K562 (cell line): ENCODE measurements around the gene CLCNKA. TPM values are rescaled to one million over a fixed set of nuclear protein-coding genes. Genes with fewer than 3 reads are reported as not detected.

Experiments used
- COPS2 ChIP-seq: fragments of 450-650 bp; conservative IDR thresholded peaks from 2 replicates; pipeline ENCODE4 v1.6.1; 2016; ENCODE audit warnings: mild to moderate bottlenecking, moderate library complexity
- CREB1 ChIP-seq, 2 experiments: sonication (generic) in 1 of 2; formaldehyde crosslinking in 1 of 2; IDR thresholded peaks; 2 replicates each; pipeline versions ENCODE4 v1.6.1 to v1.8.0; 2012 to 2022; ENCODE audit warnings: inconsistent platforms in 1 of 2, mild to moderate bottlenecking in 1 of 2, missing genetic modification reagents in 1 of 2, moderate library complexity in 1 of 2
- GATAD2A ChIP-seq: fragments of 450-650 bp; IDR thresholded peaks from 2 replicates; pipeline ENCODE4 v1.6.1; 2017
- HNRNPH1 ChIP-seq: fragments of 200-400 bp; formaldehyde crosslinking; optimal IDR thresholded peaks from 2 replicates; pipeline ENCODE3; 2017; ENCODE audit warnings: low read depth, mild to moderate bottlenecking, low read length, moderate library complexity
- MED1 ChIP-seq: sonication (generic); formaldehyde crosslinking; IDR thresholded peaks from 2 replicates; pipeline ENCODE4 v1.8.1; 2023; ENCODE audit warnings: missing genetic modification reagents, borderline replicate concordance
- PHF20 ChIP-seq: fragments of 450-650 bp; IDR thresholded peaks from 2 replicates; pipeline ENCODE4 v1.6.1; 2018; ENCODE audit not compliant: partially characterized antibody
- RBM22 ChIP-seq: fragments of 200-400 bp; formaldehyde crosslinking; IDR thresholded peaks from 2 replicates; pipeline ENCODE4 v1.6.1; 2018; ENCODE audit warnings: low read length, low read depth; ENCODE audit not compliant: poor library complexity, severe bottlenecking
- SMAD2 ChIP-seq: fragments of 150-350 bp; IDR thresholded peaks from 2 replicates; pipeline ENCODE4 v1.6.1; 2014; ENCODE audit warnings: low read depth, mild to moderate bottlenecking, low read length
- SPI1 ChIP-seq: IDR thresholded peaks from 2 replicates; pipeline ENCODE4 v1.6.1; 2011; ENCODE audit warnings: low read depth, low read length, control low read depth, borderline replicate concordance
- ZBTB1 ChIP-seq: sonication (generic); formaldehyde crosslinking; IDR thresholded peaks from 2 replicates; pipeline ENCODE4 v1.8.1; 2023; ENCODE audit warnings: missing genetic modification reagents, low read depth, mild to moderate bottlenecking, borderline replicate concordance
- ZKSCAN1 ChIP-seq: fragments of 150-350 bp; IDR thresholded peaks from 2 replicates; pipeline ENCODE4 v1.6.1; 2016; ENCODE audit warnings: low read depth, low read length
- ZNF280A ChIP-seq: fragments of 450-650 bp; IDR thresholded peaks from 2 replicates; pipeline ENCODE4 v1.6.1; 2018; ENCODE audit warnings: mild to moderate bottlenecking, low read depth; ENCODE audit not compliant: partially characterized antibody
- ZNF707 ChIP-seq: fragments of 250-450 bp; sonication (Bioruptor Pico); conservative IDR thresholded peaks from 2 replicates; pipeline ENCODE4 v1.8.0; 2022; ENCODE audit warnings: inconsistent platforms, mild to moderate bottlenecking, moderate library complexity
- polyA plus RNA-seq, 8 experiments: library from polyadenylated mRNA; depleted of rRNA in 4 of 8; stranded (reverse) in 5 of 8; unstranded in 3 of 8; fragments of >200 nt; fragmentation: Nextera tagmentation in 2 of 8; fragmentation: Illumina TruSeq in 1 of 8; extraction: Ambion mirVana in 2 of 8; extraction: Trizol in 1 of 8; gene quantifications; 2 replicates each; pipeline versions ENCODE4 v1.2.1 to v1.2.3, GENCODE V29; 2011 to 2014; ENCODE audit warnings: inconsistent platforms in 1 of 8, missing spikeins in 1 of 8
- total RNA-seq, 7 experiments: library from RNA; depleted of rRNA in 6 of 7; stranded (reverse); fragments of >200 nt in 6 of 7; fragmentation: Illumina TruSeq in 2 of 7; extraction: Trizol in 2 of 7; gene quantifications; 2 replicates each; pipeline versions ENCODE4 v1.2.1 to v1.2.3, GENCODE V29; 2011 to 2021; ENCODE audit warnings: low replicate concordance in 1 of 7
- TF ChIP-seq, protein P1 (sequence below): sonication (generic); formaldehyde crosslinking; IDR thresholded peaks from 2 replicates; pipeline ENCODE4 v1.8.0; 2023; ENCODE audit warnings: mild to moderate bottlenecking, missing genetic modification reagents
- TF ChIP-seq, protein P2 (sequence below): IDR thresholded peaks from 2 replicates; pipeline ENCODE4 v1.6.1; 2012; ENCODE audit warnings: low read depth, low read length, improper control_type of control experiment, borderline replicate concordance
- TF ChIP-seq, protein P3 (sequence below): IDR thresholded peaks from 3 replicates; pipeline ENCODE4 v1.6.1; 2011; ENCODE audit warnings: borderline replicate concordance, mild to moderate bottlenecking, moderate library complexity; ENCODE audit not compliant: insufficient read length; ENCODE audit errors: extremely low read depth

Gene CLCNKA
- total and polyA plus RNA-seq, 9 of the 15 experiments (the other 6 are each of a cell fraction or from before 2014, with no cell fraction given): 0.03 to 0.37 (median 0.10) TPM; not detected in 3

DNA sequence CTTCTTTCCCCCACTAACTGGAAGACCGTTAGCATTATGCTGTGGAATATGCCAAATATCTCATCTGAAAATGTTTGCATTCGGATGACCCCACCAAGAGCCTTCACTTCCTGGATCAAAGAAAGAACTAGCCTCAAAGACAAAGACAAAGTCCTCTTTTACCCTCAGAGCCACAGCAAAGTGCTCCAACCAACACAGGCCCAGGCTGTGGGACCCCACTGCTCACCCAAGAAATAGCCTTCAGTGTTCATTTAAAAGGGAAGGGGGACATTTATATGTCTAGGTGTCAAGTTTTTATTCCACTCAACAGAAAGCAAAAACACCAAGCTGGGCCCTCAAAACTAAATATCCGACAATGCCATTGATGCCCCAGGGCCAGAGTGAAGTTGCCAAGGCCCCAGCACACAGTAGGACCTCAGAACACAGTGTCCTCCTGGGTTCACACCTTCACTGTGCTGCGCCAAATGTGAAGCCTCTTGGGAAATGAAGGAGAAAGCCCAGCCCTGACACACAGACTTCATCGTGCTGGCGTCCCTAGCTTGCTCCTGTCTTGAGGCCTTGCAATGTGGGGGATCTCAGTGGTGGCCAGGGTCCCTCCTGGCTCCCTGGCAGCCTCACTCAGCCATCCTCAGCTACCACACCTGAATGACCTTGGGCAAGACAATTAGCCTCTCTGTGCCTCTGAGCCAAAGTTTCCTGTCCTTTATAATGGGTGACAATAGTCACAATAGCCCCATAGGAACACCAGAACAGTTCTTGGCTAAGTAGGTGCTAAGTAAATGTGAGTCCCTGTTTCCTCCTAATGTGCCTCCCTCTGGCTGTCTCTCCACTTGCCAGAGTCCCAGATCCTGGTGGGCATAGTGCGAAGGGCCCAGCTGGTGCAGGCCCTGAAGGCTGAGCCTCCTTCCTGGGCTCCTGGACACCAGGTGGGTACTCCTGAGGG, 33.0 kb downstream of the CLCNKA start (continued):
- no peak for TF ChIP-seq HNRNPH1
- no peak for TF ChIP-seq RBM22
- TF ChIP-seq ZNF280A: no peak
- TF ChIP-seq COPS2: no peak
- TF ChIP-seq, protein P1, sequence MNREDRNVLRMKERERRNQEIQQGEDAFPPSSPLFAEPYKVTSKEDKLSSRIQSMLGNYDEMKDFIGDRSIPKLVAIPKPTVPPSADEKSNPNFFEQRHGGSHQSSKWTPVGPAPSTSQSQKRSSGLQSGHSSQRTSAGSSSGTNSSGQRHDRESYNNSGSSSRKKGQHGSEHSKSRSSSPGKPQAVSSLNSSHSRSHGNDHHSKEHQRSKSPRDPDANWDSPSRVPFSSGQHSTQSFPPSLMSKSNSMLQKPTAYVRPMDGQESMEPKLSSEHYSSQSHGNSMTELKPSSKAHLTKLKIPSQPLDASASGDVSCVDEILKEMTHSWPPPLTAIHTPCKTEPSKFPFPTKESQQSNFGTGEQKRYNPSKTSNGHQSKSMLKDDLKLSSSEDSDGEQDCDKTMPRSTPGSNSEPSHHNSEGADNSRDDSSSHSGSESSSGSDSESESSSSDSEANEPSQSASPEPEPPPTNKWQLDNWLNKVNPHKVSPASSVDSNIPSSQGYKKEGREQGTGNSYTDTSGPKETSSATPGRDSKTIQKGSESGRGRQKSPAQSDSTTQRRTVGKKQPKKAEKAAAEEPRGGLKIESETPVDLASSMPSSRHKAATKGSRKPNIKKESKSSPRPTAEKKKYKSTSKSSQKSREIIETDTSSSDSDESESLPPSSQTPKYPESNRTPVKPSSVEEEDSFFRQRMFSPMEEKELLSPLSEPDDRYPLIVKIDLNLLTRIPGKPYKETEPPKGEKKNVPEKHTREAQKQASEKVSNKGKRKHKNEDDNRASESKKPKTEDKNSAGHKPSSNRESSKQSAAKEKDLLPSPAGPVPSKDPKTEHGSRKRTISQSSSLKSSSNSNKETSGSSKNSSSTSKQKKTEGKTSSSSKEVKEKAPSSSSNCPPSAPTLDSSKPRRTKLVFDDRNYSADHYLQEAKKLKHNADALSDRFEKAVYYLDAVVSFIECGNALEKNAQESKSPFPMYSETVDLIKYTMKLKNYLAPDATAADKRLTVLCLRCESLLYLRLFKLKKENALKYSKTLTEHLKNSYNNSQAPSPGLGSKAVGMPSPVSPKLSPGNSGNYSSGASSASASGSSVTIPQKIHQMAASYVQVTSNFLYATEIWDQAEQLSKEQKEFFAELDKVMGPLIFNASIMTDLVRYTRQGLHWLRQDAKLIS: 0 out of 2 replicates have a peak, but pooled peaks have one; percentile 51
- TF ChIP-seq SPI1: no peak
- peak; percentile 98 for TF ChIP-seq ZKSCAN1
- TF ChIP-seq SMAD2: no peak
- TF ChIP-seq, protein P2, sequence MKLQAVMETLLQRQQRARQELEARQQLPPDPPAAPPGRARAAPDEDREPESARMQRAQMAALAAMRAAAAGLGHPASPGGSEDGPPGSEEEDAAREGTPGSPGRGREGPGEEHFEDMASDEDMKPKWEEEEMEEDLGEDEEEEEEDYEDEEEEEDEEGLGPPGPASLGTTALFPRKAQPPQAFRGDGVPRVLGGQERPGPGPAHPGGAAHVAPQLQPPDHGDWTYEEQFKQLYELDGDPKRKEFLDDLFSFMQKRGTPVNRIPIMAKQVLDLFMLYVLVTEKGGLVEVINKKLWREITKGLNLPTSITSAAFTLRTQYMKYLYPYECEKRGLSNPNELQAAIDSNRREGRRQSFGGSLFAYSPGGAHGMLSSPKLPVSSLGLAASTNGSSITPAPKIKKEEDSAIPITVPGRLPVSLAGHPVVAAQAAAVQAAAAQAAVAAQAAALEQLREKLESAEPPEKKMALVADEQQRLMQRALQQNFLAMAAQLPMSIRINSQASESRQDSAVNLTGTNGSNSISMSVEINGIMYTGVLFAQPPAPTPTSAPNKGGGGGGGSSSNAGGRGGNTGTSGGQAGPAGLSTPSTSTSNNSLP: no peak
- TF ChIP-seq PHF20: no peak
- TF ChIP-seq CREB1 (IDR thresholded peaks at IDR 0.05): no peak
- 0 out of 2 replicates have a peak, but pooled peaks have one; percentile 31 for TF ChIP-seq CREB1 (CRISPR knock-in tag; IDR thresholded peaks at IDR 0.05)
- TF ChIP-seq MED1: no peak
- no peak for TF ChIP-seq GATAD2A
- TF ChIP-seq ZBTB1 (CRISPR knock-in tag): 0 out of 2 replicates have a peak, but pooled peaks have one; percentile 39
- TF ChIP-seq ZNF707 (CRISPR knock-in tag): no peak
- TF ChIP-seq, protein P3, sequence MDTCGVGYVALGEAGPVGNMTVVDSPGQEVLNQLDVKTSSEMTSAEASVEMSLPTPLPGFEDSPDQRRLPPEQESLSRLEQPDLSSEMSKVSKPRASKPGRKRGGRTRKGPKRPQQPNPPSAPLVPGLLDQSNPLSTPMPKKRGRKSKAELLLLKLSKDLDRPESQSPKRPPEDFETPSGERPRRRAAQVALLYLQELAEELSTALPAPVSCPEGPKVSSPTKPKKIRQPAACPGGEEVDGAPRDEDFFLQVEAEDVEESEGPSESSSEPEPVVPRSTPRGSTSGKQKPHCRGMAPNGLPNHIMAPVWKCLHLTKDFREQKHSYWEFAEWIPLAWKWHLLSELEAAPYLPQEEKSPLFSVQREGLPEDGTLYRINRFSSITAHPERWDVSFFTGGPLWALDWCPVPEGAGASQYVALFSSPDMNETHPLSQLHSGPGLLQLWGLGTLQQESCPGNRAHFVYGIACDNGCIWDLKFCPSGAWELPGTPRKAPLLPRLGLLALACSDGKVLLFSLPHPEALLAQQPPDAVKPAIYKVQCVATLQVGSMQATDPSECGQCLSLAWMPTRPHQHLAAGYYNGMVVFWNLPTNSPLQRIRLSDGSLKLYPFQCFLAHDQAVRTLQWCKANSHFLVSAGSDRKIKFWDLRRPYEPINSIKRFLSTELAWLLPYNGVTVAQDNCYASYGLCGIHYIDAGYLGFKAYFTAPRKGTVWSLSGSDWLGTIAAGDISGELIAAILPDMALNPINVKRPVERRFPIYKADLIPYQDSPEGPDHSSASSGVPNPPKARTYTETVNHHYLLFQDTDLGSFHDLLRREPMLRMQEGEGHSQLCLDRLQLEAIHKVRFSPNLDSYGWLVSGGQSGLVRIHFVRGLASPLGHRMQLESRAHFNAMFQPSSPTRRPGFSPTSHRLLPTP: no peak
